Adipocyte (in vitro differentiated cells): Measurements from ENCODE around the gene GTF2A1L.
A peak's percentile ranks its signal among the peaks of the same experiment; 100 is the strongest.

Experiments used
- DNase-seq: peaks from one replicate; pipeline ENCODE4 v3.0.0-alpha.2; 2015; ENCODE audit warnings: low read depth
- H3K27me3 ChIP-seq: replicated peaks from 2 replicates; pipeline ENCODE4 v1.7.0; 2013; ENCODE audit warnings: mild to moderate bottlenecking, low read length, moderate library complexity; ENCODE audit not compliant: control insufficient read depth, insufficient read depth
- H3K36me3 ChIP-seq: 2 replicates; pipeline ENCODE4 v1.7.0; 2013; ENCODE audit warnings: low read length, mild to moderate bottlenecking, moderate library complexity; ENCODE audit not compliant: control insufficient read depth, insufficient read depth, severe bottlenecking
- H3K4me1 ChIP-seq: 2 replicates; pipeline ENCODE4 v1.7.0; 2013; ENCODE audit warnings: mild to moderate bottlenecking, low read length, moderate library complexity; ENCODE audit not compliant: control insufficient read depth, insufficient read depth
- H3K4me3 ChIP-seq: 2 replicates; pipeline ENCODE4 v1.7.0; 2013; ENCODE audit warnings: mild to moderate bottlenecking, low read length, moderate library complexity
- H3K9ac ChIP-seq: 2 replicates; pipeline ENCODE4 v1.7.0; 2013; ENCODE audit warnings: mild to moderate bottlenecking, low read length, moderate library complexity
- H3K9me3 ChIP-seq: 2 replicates; pipeline ENCODE4 v1.7.0; 2013; ENCODE audit warnings: mild to moderate bottlenecking, low read length, moderate library complexity; ENCODE audit not compliant: control insufficient read depth

GTF2A1L gene

DNA sequence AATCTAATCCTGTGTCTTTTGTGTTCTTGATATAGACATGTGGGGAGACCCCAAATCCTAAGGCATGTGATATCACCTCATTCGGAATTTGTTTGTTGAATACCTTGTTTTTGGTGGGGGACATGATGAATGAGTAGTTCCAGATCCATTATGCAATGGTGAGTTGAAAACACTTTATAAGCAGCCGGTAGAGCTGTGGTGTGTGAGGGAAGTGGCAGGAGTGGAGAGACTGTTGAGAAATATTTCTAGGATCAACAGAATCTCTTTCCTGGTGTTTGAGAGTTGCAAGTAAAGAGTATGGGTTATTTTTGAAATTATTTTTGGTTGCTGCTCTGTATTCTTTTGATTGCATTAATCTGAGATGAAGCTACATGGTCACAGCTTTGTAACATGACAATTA, 103.5 kb downstream of the GTF2A1L start:
- no peaks in the 10 kb centered on the region for H3K9me3 ChIP-seq
- peaks cover 33% of the 10 kb centered on the region for H3K4me1 ChIP-seq
- no peaks in the 10 kb centered on the region for H3K27me3 ChIP-seq
- no peak for DNase-seq
- no peaks in the 10 kb centered on the region for H3K36me3 ChIP-seq
- H3K9ac ChIP-seq, result no peak overlapping the region
- H3K4me3 ChIP-seq, result no peak overlapping the region

DNA sequence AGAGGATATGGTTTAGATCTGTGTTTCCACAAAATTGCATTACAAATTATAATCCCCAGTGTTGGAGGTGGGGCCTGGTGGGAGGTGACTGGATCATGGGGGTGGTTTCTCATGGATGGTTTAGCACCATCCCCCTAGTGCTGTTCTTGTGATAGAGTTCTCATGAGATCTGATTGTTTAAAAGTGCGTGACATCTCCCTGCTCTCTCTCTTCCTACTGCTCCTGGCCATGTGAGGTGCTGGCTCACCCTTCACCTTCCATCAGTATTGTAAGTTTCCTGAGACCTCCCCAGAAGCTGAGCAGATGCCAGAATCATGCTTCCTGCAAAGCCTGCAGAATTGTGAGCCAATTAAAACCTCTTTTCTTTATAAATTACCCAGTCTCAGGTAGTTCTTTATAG, 104.7 kb downstream of the GTF2A1L start:
- H3K36me3 ChIP-seq, result no peaks in the 10 kb centered on the region
- H3K27me3 ChIP-seq, result no peaks in the 10 kb centered on the region
- no peak for DNase-seq
- H3K9ac ChIP-seq, result no peak overlapping the region
- peaks cover 30% of the 10 kb centered on the region for H3K4me1 ChIP-seq
- no peaks in the 10 kb centered on the region for H3K9me3 ChIP-seq
- peak overlapping the region; percentile 48 for H3K4me3 ChIP-seq

DNA sequence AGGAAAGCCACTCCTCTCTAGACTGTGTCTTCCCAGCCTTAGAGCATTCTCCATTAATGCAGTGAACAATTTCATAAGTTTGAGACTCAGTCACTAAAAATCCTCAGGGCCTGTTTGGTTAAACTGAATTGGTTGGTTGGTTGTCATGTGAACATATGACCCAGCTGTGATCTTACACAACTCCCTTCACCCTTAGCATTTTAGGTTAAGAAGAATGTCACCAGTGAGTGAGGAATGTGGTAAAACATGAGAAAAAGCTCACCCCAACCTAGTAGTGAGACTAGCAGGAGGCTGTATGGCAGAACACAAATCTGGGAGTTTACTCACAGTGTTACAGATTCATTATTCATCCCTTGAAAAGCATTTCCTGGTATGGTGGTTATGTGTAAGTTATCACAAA, 105.5 kb downstream of the GTF2A1L start:
- H3K9me3 ChIP-seq, result no peaks in the 10 kb centered on the region
- peak; percentile 83 for DNase-seq

DNA sequence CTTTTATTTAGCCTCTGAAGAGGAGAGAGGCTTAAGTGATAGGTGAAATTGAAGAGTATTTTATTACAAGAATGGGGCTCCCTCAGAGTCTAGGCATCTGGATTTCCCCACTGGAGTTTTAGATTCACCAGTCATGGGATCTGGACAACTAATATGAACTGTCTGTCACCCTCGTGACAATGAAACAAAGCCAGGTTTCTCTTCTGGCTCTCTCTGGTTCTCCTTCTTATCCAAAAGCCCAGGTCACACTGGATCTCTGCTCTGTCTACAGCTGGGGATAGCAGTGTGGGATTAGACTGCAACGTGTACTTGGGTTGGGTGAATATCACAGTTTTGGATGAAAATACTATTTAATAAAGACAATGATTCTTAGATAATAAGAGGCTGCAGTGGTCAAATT, 106.6 kb downstream of the GTF2A1L start:
- no peak for DNase-seq
- Histone ChIP-seq H3K9me3 (no peaks in the 10 kb centered on the region), H3K4me3 (no peak overlapping the region), H3K9ac (no peak overlapping the region), H3K4me1 (peaks cover 30% of the 10 kb centered on the region), H3K27me3 (no peaks in the 10 kb centered on the region), H3K36me3 (no peaks in the 10 kb centered on the region)

More for the DNA sequence above, 105.5 kb downstream of the GTF2A1L start:
- Histone ChIP-seq H3K36me3 (no peaks in the 10 kb centered on the region), H3K4me3 (no peak overlapping the region), H3K9ac (peak overlapping the region; percentile 45), H3K4me1 (peaks cover 30% of the 10 kb centered on the region), H3K27me3 (no peaks in the 10 kb centered on the region)

DNA sequence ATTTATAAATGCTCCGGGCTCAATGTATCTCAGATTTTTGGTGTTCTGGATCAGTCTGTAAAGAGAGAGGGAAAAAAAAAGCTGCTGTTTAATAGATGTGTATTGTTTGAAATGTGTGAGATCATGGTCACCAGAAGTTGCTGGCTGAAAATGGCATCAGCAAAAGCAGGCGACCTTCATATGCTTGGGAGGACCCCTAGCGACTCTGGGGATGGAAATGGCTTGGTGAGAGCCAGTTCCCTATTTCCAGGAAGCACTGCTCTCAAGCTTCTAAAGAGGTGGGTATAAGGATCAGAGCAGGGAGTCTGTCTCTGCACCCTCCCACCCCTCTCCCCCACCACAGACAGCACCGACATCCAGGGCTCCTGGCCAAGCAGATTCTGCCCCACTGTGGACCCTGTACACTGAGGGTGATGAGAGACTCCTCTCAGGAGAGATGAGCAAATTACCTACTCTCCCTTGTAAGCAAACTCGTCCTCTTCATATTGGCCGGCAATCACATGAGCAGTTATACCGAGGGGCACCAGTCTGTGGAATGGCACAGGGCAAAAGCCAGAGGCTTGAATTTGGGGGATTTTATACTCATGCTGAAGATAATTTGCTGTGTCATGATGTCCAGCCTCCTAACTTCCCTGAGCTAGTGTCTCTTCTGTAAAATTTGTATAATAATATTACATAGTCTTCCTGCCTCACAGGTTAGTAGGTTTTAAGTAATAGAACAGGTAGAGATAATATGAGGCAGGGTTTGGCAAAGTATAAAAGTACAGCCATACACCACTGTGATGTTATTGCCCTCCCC, 108.2 kb downstream of the GTF2A1L start:
- H3K9ac ChIP-seq, result no peak overlapping the region
- DNase-seq, result no peak
- H3K4me3 ChIP-seq, result no peak overlapping the region
- H3K4me1 ChIP-seq, result peaks cover 30% of the 10 kb centered on the region
- H3K9me3 ChIP-seq, result no peaks in the 10 kb centered on the region
- H3K36me3 ChIP-seq, result no peaks in the 10 kb centered on the region
- no peaks in the 10 kb centered on the region for H3K27me3 ChIP-seq

DNA sequence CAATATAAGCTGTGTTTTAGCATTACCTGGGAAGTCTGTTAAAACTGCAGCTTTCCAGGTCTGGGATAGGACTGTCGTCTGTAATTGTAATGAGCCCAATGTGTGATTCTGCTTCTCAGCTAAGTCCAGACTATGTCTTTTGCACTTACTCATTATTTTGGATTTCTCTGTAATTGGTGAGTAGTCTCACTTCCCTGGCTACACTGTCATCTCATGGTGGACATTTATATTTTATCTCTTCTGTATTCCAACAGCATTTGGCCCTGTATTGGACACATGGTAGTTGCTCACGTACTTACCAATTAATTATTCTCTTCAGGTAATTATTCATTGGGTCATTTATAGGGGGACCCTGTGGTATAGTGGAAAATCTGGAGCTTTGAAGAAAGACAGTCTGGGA, 109.9 kb downstream of the GTF2A1L start:
- Histone ChIP-seq H3K27me3 (peaks cover 2% of the 10 kb centered on the region), H3K4me3 (no peak overlapping the region), H3K4me1 (peaks cover 22% of the 10 kb centered on the region), H3K9me3 (no peaks in the 10 kb centered on the region), H3K9ac (no peak overlapping the region), H3K36me3 (no peaks in the 10 kb centered on the region)
- DNase-seq, result peak; percentile 81

DNA sequence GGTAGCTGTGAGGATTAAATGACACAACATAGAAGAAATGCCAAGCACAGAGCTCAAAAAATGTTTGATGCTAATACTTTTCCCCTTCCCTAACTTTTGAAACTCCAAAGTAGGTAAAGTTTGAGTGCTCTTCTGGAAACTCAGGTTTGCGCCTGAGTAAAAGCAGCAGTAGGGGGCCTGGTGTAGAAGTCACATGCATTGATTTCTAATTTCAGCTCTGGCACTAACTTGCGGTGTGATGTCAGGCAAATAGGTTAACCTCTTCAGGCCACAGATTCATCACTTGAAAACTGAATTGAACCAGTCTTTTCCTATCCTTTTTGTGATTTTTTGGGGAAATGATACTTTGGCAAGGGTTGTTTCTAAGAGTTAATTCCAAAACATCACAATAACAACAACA, 110.6 kb downstream of the GTF2A1L start:
- H3K27me3 ChIP-seq, result peaks cover 3% of the 10 kb centered on the region
- no peaks in the 10 kb centered on the region for H3K9me3 ChIP-seq
- H3K9ac ChIP-seq, result no peak overlapping the region
- H3K36me3 ChIP-seq, result no peaks in the 10 kb centered on the region
- peaks cover 22% of the 10 kb centered on the region for H3K4me1 ChIP-seq
- H3K4me3 ChIP-seq, result no peak overlapping the region
- no peak for DNase-seq

DNA sequence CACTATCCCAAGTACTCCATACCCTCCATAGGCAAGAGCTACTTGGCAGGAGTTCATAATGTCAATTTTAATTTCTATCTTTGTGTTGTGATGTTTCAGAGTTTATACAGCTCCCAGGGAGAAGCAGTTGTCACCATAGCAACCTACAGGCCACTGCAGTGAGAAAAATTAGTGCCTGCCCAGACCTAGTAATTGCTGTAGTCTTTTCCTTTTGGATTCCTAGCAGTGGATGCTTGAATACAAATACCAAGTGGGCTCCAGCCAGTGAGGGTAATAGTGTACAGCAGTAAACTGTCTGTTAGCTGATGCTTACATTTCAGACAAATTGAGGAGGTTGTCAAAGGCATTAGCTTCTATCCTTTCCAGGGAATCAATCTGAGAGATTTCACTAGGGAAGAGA, 111.2 kb downstream of the GTF2A1L start:
- Histone ChIP-seq H3K27me3 (peaks cover 3% of the 10 kb centered on the region), H3K4me1 (peaks cover 21% of the 10 kb centered on the region), H3K9me3 (no peaks in the 10 kb centered on the region), H3K36me3 (no peaks in the 10 kb centered on the region), H3K4me3 (no peak overlapping the region), H3K9ac (no peak overlapping the region)
- no peak for DNase-seq
